Kidney tubule cell (primary cell): ENCODE data around the gene MYL11.

ENCODE experiments used
- DNase-seq: peaks from one replicate; pipeline ENCODE4 v3.0.0-alpha.2; 2018; ENCODE audit warnings: low spot score

The MYL11 gene

DNA sequence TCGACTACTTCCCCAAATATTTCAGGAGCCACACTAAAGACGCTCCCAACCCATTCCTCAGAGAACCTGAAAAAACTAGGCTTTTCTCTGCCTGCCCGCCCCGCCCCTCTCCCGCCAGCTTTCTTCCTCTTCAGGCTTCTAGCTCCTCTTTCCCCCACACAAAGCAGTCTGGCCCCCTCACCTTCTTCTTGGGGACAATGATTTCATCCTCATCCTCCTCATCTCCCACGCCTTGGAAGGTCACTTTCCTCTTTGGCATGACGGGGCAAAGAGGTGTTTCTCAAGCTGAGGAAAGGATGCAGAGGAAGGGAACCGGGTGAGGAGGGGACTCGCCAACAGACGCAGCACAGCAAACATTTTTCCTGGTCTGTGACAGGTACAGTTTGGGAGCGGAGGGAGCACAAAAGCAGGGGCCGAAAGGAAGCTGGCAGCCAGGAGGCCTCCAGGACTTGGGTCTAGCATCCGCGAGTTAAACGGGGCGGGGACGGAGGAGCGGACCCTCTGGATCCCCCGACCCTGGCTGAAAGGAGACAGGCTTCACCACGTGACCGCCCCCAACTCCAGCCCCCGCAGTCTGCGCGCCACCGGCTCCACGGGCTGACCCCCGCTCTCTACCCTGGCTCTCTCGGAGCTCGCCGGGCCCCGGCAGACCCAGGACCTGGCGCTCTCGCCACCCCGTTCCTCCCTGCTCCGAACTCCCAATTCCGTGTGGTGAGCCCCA is 20.0 kb upstream of the MYL11 start:
- peak; percentile 16 for DNase-seq

DNA sequence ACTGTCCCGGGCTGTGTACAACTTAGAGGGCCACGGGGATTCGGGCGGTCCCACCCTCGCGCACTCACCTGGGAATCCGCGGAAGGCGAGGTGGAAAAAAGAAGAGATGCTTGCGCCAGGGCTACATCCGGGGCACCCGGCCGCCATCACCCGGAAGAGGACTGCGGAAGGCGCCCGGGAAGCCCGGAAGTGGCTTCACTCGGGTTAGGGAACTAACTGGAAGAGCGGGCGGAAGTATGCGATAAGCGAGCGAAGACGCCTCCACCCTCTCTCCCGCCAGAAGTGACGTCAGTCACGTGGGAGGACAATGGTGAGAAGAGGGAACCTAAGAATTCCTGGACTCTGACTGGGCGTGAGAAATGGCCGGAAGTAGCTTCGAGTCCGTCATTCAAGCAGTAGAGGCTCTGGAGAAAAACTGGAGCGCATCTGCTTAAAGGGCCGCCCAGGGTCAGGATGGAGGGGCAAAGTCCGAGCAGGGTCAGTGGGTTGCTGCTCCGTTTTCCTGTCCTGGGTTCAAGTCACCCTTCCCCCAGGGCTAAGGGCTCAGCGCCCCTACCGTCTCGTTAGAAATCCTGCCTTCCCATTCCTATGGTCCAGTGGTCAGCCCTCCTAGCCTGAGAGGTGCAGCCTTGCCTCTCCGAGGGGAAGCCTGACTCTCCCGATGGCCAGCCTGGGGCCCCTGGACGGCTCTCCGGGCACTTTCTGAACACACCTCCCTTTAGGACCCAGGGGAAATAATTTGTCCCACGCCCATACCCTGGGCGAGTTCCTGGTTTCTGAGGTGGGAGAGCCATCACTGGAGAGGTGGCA is 19.3 kb upstream of the MYL11 start, which contains the start of gene CD2BP2:
Gene CD2BP2, minus strand, starts transcription at position 165 of the 810 bp plus-strand sequence. CDS start 627 bp downstream, outside the sequence.
- peak; percentile 100 for DNase-seq

DNA sequence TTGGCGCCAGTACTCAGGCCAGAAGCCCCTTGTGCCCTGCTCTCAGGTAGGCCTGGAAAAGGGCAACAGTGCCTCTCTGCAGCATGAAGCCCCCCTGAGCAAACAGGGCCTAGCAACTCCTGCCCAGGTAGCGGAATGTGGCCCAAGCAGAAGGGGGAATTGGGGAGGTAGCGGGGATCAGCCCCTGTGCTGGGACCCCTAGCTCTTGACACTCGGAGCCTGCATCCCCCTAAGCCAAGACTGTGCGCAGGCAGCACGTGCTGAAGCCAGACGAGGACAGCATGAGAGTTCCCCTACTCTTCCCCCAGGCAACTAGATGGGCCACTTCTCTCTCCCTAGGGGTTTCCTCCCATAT is 18.7 kb upstream of the MYL11 start:
- DNase-seq = no peak

DNA sequence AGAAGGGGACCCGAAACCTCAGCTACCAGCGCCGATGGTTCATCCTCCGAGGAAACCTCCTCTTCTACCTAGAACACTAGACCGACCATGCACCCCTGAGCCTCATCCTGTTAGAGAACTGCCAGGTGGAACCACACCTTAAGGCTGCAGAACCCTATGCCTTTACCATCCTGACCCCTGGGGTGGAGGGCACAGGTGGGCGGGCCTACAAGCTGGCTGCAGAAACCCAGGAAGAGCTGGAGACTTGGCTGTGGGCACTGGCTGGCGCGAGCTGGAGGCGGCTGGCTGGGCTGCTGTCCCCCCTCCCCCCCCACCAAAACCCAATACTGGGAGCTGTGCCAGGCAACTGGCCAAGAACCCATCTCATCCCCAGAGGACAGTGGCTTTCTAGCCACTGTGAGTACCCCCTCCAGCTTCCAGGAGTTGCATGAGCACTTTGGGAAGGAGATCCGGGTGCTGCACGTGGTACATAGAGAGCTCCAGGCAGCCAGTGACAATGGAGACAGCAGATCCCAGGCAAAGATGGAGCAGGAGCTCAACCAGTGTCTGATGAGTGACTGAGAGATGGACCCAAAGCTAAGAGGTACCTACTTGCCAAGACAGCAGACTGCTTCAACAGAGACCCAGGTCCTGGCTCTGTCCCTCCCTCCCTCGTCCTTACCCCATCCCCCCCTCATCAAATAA is 18.1 kb upstream of the MYL11 start:
- peak; percentile 13 for DNase-seq

DNA sequence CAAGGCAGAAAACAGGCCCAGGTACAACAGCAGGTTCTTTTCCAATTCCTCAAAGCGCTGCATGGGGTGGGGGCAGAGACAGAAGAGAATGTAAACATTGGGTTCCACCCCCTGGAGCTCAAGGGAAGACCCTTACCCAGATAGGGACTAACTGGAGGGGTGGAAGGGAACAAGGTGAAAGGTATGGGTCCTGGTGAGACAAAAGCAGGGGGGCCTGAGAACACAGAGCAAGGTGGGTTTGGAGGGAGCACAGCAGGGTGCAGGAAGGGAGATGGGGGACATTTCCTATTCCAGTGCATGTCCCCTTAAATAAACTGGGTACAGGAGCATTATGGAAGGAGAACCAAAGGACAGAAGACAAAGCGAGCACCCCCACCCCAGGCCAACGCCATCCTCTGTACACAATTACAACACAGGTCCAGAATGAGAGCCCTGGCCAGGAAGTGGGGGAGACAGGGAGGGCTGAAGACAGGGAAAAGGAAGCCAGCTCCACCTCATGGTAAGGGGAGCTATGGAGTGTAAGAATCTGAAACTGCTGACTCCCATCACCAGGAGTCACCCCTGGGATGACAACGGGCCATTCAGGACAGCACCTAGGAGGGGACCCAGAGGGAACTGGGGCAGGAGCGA is 17.4 kb upstream of the MYL11 start:
- peak; percentile 3 for DNase-seq

DNA sequence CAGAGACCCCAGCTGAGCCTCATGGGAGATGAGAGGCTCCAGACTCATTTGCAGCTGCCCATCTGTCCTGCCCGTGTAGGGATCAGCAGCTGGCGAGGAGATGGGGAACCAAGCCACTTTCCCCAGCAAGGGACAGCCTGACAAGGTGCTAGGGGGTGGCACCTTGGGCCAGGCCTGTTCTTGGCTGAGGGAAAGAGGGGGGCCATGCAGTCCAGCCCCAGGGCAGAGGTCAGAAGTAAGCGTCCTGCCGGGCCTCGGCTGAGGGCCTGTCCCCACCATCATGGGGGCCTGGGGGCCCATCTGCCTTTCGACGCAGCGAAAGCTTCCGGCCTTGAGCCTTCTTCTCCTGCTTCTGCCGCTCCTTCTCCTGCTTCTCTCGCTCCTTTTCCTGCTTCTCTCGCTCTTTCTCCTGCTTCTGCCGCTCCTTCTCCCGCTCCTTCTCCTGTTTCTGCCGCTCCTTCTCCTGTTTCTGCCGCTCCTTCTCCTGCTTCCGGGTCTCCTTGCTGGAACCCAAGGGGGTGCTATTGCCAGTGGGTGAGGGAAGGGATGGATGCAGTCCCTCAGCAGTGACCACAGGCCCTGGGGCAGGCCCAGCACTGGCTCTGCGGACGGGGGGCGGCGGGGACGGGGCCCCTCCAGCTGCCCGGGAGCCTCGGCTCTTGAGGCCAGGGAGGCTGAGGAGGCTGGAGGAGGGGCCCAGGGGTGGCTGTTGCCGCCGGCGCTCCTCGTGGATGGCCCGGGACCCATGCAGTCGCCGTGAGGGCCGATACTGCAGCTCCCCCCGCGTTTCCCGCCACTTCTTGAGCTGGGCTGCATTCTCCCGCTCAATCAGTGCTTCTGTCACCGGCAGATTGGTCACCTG is 16.7 kb upstream of the MYL11 start:
- DNase-seq = no peak

DNA sequence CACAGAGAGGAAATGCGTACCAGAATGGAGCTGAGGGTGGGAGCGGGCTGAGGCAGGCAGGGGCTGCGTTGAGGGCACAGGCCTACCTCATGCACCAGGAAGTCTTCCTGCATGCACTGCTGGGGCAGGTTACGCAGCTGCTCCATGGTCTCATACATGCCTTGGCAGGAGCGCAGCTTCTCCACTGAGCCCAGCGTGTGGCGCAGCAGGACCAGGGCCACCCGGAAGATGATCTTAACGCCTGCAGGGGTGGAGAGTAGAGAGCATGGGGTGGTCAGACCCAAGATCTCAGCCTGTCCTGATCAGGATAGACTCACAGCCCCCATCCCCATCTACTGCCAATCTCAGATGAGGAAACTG is 16.0 kb upstream of the MYL11 start:
- no peak for DNase-seq

DNA sequence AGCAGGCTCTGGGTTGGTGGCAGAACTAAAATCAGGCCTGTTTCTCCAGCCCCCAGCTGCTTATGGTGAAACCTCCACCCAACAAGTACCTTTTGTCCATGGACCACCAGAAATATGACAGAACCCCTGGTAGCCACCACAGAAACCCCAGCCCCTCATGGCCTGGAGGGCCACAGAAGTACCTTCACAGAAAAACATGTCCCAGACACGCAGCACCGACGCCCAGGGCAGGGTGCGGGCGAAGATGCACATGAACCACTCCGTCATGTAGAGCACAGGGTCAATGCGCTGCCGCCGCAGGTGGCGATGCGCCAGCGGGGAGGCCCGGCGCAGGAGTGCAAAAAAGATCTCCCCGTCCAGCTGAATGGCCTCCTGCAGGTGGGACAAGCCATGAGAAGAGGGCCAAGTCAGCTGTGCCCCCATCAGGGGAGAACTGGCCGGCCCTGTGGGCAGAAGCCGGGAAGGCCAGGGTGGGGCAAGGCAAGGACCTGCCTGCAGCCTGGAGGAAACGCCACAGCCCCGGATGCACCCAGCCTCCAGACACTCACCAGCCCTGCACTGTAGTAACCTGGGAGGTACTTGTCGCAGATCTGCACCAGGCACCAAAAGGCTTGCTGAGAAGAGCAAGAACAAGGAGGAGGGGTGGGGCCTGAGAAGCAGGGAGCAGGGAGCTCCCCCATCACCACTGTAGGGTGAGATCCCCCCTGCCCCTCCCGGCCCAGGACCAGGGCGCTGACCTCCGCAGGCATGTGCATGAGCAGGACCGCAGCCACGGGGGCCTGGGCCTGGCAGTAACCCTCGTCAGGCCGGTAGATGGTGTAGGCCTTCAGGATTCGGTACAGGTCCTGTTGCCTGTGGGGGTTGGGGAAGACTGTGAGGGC is 15.4 kb upstream of the MYL11 start:
- DNase-seq = no peak

DNA sequence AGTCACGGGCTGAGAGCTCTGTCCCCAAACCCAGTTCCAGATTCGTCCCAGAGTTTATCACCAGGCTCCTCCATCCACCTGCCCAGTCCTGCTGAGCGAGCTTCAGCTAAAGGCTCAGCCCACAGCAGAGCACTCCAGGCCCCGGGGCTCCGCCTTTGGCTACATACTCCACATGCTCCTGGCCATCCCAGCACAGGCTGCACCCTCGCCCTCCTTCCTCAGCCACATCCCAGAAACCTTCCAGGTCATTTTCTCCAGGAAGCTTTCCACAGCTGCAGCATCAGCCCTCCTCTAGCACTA is 14.8 kb upstream of the MYL11 start:
- DNase-seq = no peak

DNA sequence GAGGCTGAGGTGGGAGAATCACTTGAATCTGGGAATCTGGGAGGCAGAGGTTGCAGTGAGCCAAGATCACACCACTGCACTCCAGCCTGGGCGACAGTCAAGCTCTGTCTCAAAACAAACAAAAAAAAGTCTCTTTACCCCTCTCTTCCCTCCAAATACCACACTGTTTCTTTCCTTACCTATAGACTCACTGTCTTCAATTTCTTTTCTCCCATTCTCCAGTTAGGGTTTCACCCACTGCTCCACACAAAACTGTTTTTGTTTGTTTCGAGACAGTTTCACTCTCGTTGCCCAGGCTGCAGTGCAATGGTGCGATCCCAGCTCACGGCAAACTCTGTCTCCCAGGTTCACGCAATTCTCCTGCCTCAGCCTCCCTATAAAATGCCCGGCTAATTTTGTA is 13.4 kb upstream of the MYL11 start:
- DNase-seq = no peak

DNA sequence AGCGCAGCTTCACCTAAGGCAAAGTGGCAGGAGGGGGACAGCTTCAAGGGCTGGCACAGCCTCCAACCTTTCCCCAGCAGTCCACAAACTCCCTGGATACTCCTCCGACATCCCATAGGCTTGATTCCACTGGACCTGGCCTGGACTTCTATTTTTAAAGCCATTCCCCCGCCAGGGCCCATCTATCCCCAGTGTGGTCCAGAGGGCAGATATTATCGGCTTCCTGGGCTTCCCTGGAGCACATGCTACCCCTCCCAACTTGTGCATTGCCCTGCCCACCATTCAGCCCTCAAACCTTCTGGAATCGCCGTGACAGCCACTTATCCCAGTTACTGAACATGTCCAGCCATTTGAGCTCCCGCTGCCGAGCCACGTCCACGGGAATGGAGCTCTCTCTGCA is 9.4 kb upstream of the MYL11 start:
- DNase-seq = no peak

DNA sequence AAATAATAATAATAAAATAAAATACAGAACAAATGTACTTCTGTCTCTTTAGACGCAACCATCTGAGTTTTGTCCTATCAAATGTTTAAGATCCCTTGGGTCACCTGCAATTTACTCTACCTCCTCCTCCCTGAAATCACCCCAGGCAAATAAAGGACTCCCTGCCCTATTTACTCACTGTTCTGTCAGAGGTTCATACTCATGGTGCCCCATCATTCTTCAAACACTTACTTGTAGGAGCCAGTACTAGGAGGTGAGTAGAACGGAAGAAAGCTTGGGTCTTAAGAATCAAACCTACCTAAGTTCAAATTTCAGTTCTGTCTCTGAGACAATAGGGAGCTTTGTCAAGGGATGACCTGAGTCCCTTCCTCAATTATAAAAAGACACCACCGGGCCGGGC is 8.1 kb upstream of the MYL11 start:
- no peak for DNase-seq

DNA sequence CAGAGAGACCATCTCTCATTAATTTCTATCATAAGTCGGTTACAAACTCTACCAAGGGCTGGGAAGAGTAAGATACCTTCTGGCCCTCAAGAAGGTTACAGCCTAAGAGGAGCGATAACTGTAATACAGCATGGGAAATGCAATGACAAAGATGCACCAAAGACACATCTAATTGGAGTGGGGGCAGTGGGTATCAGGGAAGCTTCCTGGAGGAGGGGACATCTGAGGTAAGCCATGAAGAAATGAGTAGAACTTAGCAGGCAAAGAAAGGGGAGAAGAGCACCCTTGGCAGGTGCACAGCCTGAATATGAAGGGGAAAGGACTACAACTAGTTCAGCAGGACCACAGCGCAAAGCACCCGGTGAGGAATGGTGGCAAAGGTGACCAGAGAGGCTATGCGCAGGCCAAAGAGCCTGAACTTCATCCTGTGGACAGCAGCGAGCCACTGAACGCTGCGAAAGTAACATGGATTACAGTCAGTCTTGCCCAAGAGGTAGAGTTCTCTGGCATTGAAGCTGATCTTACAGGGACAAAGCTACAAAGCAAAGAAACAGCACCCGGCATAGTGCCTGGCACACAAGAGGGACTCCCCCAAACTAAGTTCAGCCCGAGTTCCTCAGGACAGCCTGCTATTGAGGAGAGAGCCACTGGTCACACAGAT is 7.1 kb upstream of the MYL11 start:
- DNase-seq = no peak

DNA sequence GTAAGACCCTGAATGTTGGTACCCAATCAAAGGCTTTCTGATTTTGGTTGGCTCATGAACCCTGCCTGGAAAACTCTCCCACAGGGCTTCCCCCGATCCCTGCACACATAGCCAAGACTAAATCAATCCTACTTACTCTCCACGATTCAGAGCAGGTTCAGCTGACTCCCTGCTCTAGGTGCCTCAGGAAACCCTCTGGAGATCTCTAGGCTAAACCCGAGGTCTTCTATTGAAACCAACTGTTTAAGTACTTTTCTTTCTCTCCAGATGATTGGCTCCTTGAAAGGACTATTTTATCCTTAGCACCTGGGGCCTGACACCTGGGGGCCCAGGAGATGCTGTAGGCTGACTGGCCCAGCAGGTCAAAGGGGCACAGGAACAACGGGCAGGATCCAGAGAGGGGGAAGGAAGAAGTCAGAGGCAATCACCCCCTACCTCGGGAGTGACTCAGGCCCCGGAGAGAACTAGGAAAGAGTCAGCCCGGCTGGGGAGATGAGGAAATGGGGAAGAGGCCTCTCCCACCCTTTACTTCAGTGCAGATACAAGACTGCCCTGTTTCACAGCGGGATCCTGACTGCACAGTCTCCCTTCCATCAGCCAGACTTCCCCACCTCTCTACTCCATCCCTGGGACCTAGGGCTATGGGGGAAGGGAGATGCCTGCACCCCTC is 6.3 kb upstream of the MYL11 start:
- peak; percentile 77 for DNase-seq

DNA sequence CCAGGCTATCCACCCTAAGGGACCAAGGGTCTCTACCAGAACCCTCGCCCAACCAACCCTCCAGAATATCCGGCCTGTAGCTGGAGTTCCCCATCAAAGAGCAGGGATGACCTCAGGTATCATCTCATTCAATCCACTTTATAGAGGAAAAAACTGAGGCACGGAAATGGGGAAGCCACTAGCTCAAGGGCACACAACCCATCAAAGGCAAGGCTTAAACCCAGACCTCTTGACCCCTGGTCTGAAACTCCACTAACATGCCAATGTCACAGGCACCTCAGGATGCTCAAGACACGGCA is 5.9 kb upstream of the MYL11 start:
- peak; percentile 1 for DNase-seq

DNA sequence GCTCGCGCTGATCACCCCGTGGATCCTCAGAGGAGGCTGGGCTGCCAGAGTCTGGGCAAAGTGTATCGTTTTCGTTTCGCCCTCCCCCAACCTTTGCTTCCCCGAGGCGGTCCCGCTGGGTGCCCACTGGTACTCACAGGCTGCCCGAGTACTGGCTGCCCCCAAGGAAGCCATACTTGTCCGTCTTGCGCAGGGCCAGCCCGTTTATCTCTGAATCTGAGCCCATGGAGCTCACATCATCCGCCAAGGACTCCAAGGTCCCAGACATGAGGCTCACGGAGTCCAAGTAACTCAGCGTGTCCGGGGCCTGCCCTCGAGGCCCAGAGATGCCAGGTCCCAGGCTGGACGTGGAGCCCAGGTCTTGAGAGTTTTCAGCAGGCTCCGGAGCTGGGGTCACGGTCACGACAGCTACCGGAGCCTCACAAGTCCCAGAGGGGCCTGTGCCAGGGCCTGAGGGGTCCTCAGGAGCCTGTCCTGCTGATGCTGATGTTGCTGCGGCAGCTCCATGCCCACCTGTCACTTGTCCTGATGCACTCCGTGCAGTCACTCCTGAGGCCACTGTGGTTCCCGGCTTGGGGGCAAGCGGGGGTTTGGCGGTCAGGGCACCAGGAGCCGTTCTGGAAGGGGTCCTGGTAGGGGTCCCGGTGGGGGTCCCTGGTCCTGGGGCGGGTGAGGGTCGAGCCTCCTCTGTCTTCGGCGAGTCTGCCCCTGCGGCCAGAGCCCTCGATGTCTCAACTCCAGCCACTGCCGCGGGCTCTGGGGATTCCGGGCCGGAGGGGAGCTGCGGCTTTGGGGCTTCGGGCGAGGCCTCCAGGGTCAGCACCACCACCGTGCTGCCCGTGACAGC is 5.3 kb upstream of the MYL11 start:
- DNase-seq = peak; percentile 9

DNA sequence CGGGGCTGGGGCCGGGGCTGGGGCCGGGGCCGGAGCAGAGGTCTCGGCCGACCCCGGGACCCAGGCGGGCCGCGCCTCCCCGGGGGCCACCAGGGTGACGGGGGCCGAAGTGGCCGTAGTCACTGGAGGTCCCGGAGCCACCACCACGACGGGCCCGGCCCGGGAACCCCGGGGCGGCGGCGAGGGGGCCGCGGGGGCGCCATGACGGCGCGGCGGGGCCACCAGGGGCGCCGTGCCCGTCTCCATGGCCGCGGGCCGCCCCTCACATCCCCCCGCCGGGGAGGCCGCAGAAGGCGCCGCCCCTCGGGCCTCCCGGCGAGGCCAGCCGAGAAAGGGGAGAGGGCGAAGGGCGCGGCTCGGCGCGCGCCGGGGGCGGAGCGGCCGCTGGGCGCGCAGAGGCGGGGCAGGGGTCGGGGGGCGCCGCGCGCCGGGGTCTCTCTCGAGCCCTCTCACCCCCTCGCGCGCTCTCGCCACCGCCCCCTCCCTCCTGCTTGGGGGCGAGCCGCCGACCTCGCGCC is 4.6 kb upstream of the MYL11 start:
- no peak for DNase-seq

DNA sequence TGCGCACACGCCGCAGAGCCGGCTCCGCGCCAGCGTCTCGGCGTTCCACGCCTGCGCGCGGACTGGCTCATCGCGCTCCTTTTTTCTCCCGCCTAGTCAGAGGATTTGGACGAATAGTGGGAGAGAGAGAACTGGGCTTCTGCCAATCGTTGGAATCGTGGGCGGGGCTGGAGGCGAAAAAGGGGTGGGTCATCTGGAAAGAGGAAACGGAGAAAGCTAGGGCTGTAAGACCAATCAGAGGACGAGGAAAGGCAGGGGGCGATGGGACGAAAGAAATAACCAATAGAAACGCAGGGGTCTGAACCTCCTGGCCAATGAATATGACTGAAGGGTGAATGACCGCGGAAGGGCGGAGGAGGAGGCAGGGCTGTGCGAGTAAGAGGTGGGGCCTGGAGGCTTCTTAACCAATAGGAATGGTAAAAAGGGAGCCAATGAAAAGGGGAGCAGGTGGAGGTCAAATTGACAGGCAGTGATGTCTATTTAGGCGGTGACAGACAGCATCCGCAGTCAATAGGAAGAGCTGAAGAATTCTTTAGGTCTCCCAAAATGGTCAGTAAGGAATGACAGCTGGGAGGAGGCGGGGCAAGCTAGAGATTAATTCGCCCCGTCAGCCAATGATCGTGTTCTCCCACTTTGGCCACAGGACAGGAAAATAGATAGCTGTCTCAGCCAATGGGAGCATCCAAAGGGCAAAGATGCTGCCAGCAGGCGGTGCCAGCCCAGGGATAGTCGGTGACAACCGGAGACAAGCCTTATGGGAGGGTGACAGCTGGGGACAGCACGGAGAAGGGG is 4.0 kb upstream of the MYL11 start, which contains the start of gene TBC1D10B:
Gene TBC1D10B, minus strand, starts transcription at position 39 of the 792 bp plus-strand sequence. CDS start 311 bp downstream, outside the sequence.
- DNase-seq = peak; percentile 100
